Stomach smooth muscle (tissue), 2 donors: ENCODE results near the gene GRIK4.

Experiments
- H3K27ac ChIP-seq: one replicate; pipeline ENCODE4 v1.7.0; 2013; ENCODE audit warnings: mild to moderate bottlenecking, low read length, inconsistent platforms
- H3K27me3 ChIP-seq, 2 donors: one replicate each; pipeline ENCODE4 v1.7.0; 2013; ENCODE audit warnings: low read length in 2 of 2; ENCODE audit not compliant: insufficient read depth in 2 of 2, control insufficient read depth in 1 of 2
- H3K36me3 ChIP-seq, 2 donors: one replicate each; pipeline ENCODE4 v1.7.0; 2013; ENCODE audit warnings: low read length in 2 of 2; ENCODE audit not compliant: control insufficient read depth in 2 of 2, insufficient read depth in 2 of 2
- H3K4me1 ChIP-seq: one replicate; pipeline ENCODE4 v1.7.0; 2013; ENCODE audit warnings: low read length; ENCODE audit not compliant: control insufficient read depth, insufficient read depth
- H3K4me3 ChIP-seq, 2 donors: one replicate each; pipeline ENCODE4 v1.7.0; 2013; ENCODE audit warnings: low read length in 2 of 2
- H3K9ac ChIP-seq, 2 donors: one replicate each; pipeline ENCODE4 v1.7.0; 2013; ENCODE audit warnings: low read length in 2 of 2, mild to moderate bottlenecking in 1 of 2
- H3K9me3 ChIP-seq, 2 donors: one replicate each; pipeline ENCODE4 v1.7.0; 2013; ENCODE audit warnings: low read length in 2 of 2; ENCODE audit not compliant: control insufficient read depth in 2 of 2
- donor health status: healthy.
- donor health status: Pancreatic carcinoma.

Gene GRIK4

GRCh38 chr11:120526241-120526640 lies 14.7 kb downstream of the GRIK4 start:
- H3K36me3 ChIP-seq = no peaks in the 10 kb centered on the region
- H3K27ac ChIP-seq = no peak overlapping the region
- no peak overlapping the region for H3K9ac ChIP-seq
- H3K27me3 ChIP-seq = peaks cover 4 to 18% of the 10 kb centered on the region in 2 donors
- no peaks in the 10 kb centered on the region for H3K4me1 ChIP-seq
- no peak overlapping the region for H3K4me3 ChIP-seq
- no peaks in the 10 kb centered on the region for H3K9me3 ChIP-seq

GRCh38 chr11:120527111-120527761 lies 15.7 kb downstream of the GRIK4 start:
- Histone ChIP-seq H3K4me1 (no peaks in the 10 kb centered on the region), H3K27ac (no peak overlapping the region), H3K27me3 (peaks cover 4 to 19% of the 10 kb centered on the region in 2 donors), H3K4me3 (no peak overlapping the region), H3K9me3 (no peaks in the 10 kb centered on the region), H3K9ac (no peak overlapping the region), H3K36me3 (no peaks in the 10 kb centered on the region)

- peaks cover 4 to 17% of the 10 kb centered on the region in 2 donors for H3K27me3 ChIP-seq
Measured at GRCh38 chr11:120528749-120529148, 17.2 kb downstream of the GRIK4 start.

GRCh38 chr11:120529214-120529613 lies 17.7 kb downstream of the GRIK4 start:
- peaks cover 4 to 15% of the 10 kb centered on the region in 2 donors for H3K27me3 ChIP-seq
- H3K27ac ChIP-seq = no peak overlapping the region
- H3K4me1 ChIP-seq = peaks cover 3% of the 10 kb centered on the region
- H3K9ac ChIP-seq = no peak overlapping the region
- no peak overlapping the region for H3K4me3 ChIP-seq
- H3K9me3 ChIP-seq = no peaks in the 10 kb centered on the region
- no peaks in the 10 kb centered on the region for H3K36me3 ChIP-seq

More at GRCh38 chr11:120528749-120529148, 17.2 kb downstream of the GRIK4 start:
- Histone ChIP-seq H3K9me3 (no peaks in the 10 kb centered on the region), H3K27ac (no peak overlapping the region), H3K4me3 (no peak overlapping the region), H3K4me1 (peaks cover 3% of the 10 kb centered on the region), H3K36me3 (no peaks in the 10 kb centered on the region), H3K9ac (no peak overlapping the region)

- Histone ChIP-seq H3K36me3 (no peaks in the 10 kb centered on the region), H3K9me3 (no peaks in the 10 kb centered on the region), H3K27ac (no peak overlapping the region), H3K27me3 (peaks cover 4 to 18% of the 10 kb centered on the region in 2 donors), H3K4me3 (no peak overlapping the region), H3K9ac (no peak overlapping the region), H3K4me1 (peaks cover 3% of the 10 kb centered on the region)
Measured at GRCh38 chr11:120529911-120530310, 18.4 kb downstream of the GRIK4 start.

GRCh38 chr11:120532082-120532831 lies 20.7 kb downstream of the GRIK4 start:
- Histone ChIP-seq H3K9ac (no peak overlapping the region), H3K4me1 (peaks cover 3% of the 10 kb centered on the region), H3K27ac (no peak overlapping the region), H3K4me3 (no peak overlapping the region), H3K27me3 (peaks cover 4 to 15% of the 10 kb centered on the region in 2 donors), H3K36me3 (no peaks in the 10 kb centered on the region), H3K9me3 (no peaks in the 10 kb centered on the region)

- Histone ChIP-seq H3K27ac (no peak overlapping the region), H3K4me3 (no peak overlapping the region), H3K4me1 (peaks cover 3% of the 10 kb centered on the region), H3K9ac (no peak overlapping the region), H3K36me3 (no peaks in the 10 kb centered on the region), H3K9me3 (no peaks in the 10 kb centered on the region), H3K27me3 (peaks cover 4 to 15% of the 10 kb centered on the region in 2 donors)
Measured at GRCh38 chr11:120532832-120533196, 21.3 kb downstream of the GRIK4 start.

GRCh38 chr11:120536091-120536796 lies 24.7 kb downstream of the GRIK4 start:
- peaks cover 0 to 6% of the 10 kb centered on the region in 2 donors for H3K27me3 ChIP-seq
- no peak overlapping the region for H3K27ac ChIP-seq
- no peaks in the 10 kb centered on the region for H3K36me3 ChIP-seq
- peaks cover 3% of the 10 kb centered on the region for H3K4me1 ChIP-seq
- no peak overlapping the region for H3K4me3 ChIP-seq
- no peak overlapping the region for H3K9ac ChIP-seq
- H3K9me3 ChIP-seq = no peaks in the 10 kb centered on the region

GRCh38 chr11:120536797-120537169 lies 25.2 kb downstream of the GRIK4 start:
- Histone ChIP-seq H3K27me3 (peaks cover 0 to 6% of the 10 kb centered on the region in 2 donors), H3K27ac (no peak overlapping the region), H3K9me3 (no peaks in the 10 kb centered on the region), H3K4me1 (peaks cover 3% of the 10 kb centered on the region), H3K36me3 (no peaks in the 10 kb centered on the region), H3K9ac (no peak overlapping the region), H3K4me3 (no peak overlapping the region)

GRCh38 chr11:120537996-120538395 lies 26.4 kb downstream of the GRIK4 start:
- no peaks in the 10 kb centered on the region for H3K36me3 ChIP-seq
- no peak overlapping the region for H3K4me3 ChIP-seq
- no peaks in the 10 kb centered on the region for H3K9me3 ChIP-seq
- H3K9ac ChIP-seq = no peak overlapping the region
- no peak overlapping the region for H3K27ac ChIP-seq
- H3K4me1 ChIP-seq = no peaks in the 10 kb centered on the region
- H3K27me3 ChIP-seq = peaks cover 0 to 4% of the 10 kb centered on the region in 2 donors
